Stimulated activated CD4-positive, alpha-beta T cell treated with anti-CD3 and anti-CD28 coated beads, Interleukin-1b, Interleukin-23, amount 100 ng/mL, for 24 hours (primary cell): ENCODE data around the gene RBM19.

Source experiments
- DNase-seq, 4 experiments: peaks; one replicate each; pipeline ENCODE4 v3.0.0-alpha.2; 2020; ENCODE audit warnings: low read depth in 4 of 4, low spot score in 1 of 4

RBM19 gene

GRCh38 chr12:113888435-113888834 lies 77.7 kb downstream of the RBM19 start:
- no peak for DNase-seq

DNA sequence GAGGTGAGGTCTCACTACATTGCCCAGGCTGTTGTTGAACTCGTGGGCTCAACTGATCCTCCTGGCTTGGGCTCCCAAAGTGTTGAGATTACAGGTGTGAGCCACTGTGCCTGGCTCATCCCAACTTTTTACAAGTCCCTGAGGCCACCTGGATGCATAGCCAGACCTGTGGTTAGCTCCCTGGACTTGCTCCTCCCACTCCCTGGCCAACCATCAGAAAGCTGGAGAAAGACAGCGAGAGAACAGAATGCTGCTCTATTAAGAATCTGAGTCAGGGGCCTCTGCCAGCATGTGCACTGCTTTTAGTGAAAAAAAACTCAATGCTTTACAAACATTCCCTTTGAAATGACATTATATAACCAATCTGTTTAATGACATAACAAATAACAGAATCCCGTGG lies 78.2 kb downstream of the RBM19 start:
- no peak for DNase-seq

DNA sequence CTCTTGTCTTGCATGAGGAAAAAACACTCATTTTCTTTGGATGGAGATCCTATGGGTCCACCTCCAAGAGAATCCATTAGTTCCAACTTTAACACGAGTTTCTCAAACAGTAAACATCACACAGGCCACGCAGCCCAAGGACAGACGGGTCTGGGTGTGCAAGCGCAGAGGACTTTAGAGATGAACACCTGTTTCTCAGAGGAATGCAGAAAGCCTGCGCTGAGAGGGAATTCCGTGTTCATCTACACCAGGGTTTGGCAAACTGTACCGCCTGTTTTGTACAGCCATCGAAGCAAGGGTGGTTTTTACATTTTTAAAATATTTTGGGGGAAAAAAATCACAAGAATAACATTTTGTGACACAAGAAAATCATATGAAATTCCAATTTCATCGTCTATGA lies 79.4 kb downstream of the RBM19 start:
- no peak for DNase-seq

- no peak for DNase-seq
These were observed 81.7 kb downstream of the RBM19 start for GRCh38 chr12:113884392-113884791.

DNA sequence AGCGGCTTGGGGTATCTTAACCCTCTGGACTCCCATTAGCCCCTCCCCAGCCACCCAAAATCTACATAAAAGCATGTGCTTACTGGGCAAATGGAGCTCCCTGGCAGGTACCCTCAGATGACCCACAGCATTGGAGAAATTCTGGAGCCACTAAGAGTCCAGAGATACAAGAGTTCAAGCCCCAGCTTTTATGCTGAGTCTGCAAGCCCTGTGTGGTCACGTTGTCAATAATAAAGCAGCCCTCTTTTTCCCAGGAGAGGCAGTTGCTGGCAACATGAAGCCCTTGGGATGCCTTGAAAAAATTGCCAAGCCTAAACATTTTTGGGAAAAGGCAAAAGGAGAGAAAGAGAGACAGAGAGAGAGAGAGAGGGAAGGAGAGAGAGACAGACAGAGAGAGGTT lies 83.4 kb downstream of the RBM19 start:
- DNase-seq = no peak

GRCh38 chr12:113880988-113881962 lies 84.8 kb downstream of the RBM19 start:
- DNase-seq = no peak

DNA sequence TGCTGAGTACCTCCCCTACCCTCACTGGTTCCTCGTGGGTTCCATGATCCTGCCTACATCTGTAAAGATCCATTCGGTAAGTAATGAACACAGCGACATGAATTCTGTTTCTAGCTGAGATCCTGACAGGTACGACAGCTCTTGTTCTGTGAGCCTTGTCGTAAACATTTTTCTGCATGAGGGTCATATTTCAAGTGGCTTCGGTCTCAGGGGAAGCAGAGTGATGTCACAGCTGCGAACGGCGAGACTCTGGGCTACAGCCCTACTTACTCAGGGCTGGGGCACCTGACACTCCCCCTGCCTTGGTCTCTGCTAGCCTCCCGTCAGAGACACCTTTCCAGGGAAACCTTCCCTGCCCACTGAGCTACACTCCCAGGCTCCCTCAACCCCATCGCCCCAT lies 85.8 kb downstream of the RBM19 start:
- DNase-seq = no peak

DNA sequence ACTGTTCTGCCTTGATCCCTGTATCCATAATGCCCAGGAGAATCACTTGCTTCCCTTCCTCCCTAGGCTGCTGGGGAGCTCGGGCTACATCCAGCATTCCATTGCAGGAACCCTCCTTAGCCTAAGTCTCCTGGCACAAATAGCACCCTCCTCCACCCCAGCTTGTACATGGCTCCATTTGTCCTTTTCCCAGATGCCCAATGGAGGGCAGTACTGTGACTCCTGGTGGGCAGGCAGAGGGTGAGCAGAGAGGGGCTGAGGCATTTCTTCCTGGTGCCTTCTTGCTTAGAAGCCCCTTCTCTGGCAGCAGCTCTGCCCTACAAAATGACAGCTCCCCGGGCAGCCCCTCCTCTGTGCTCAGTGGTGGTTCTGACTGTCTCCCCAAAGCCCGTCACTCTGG lies 86.5 kb downstream of the RBM19 start:
- DNase-seq = no peak

DNA sequence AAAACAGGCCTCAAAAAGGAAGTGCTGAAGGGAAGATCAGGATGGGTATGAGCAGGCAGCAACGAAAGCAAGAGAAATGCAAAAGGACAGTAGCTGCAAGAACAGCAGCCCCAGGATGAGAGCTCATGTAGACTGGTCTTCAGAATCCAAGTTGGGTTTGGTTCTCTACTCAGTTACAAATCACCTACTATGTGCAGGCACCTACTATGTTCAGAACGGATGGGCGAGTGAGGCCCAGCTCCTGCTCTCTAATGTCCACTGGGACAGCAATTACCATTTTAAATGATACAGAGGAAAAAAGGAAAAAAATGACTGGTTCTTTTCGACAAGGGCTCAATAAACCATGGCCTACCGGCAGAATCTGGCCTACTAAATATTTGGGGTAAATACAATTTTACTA lies 88.5 kb downstream of the RBM19 start:
- no peak for DNase-seq

GRCh38 chr12:113876160-113876559 lies 90.0 kb downstream of the RBM19 start:
- no peak for DNase-seq

GRCh38 chr12:113875691-113876090 lies 90.4 kb downstream of the RBM19 start:
- DNase-seq = no peak

DNA sequence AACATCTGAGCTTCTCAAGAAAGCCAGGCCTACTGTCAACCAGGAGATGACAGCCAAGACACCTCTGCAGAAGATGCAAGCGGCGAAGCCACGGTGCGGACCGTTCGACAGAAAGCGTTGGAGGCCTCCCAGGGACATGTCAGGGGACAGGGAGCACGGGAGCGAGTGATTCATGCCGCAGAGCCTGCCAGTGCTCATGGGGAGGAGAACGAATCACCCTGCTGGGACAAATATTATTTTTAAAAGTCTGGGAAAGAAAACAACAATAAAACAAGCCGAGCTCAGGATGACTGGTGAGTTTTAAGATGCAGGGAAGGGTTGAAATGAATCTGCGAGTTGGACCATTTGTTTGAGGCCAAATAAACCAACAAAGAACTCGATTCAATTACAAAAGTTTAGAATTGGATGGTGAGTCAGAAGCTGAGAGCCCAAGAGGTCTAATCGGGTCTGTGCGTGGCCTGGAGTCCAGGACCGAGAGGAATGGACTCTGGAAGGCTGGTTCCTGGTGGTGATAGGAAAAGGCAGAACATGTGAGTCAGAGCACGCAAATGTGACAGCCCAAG lies 91.0 kb downstream of the RBM19 start:
- DNase-seq = no peak

GRCh38 chr12:113874326-113874725 lies 91.8 kb downstream of the RBM19 start:
- no peak for DNase-seq

GRCh38 chr12:113873740-113874139 lies 92.4 kb downstream of the RBM19 start:
- DNase-seq = no peak

- no peak for DNase-seq
These were observed 95.2 kb downstream of the RBM19 start for GRCh38 chr12:113870890-113871289.

DNA sequence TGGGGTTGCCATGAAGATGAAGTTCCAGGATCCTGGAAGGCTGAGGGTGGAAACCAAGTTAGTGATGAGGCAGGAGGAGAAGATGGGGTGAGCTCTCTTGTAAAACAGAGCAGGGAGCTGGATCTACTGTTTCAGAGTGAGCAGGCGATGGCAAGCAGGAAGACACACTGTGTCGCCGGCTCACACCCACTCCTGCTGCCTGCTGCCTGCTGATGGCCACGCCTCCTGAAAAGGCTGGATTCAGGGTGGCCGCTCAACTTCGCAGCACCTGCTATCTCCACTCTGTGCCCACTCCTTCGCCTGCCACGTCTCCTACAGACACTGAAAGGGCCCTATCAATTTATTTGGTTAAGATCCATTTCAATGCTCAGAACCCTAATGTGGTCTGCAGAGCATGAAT lies 96.1 kb downstream of the RBM19 start:
- DNase-seq = no peak

DNA sequence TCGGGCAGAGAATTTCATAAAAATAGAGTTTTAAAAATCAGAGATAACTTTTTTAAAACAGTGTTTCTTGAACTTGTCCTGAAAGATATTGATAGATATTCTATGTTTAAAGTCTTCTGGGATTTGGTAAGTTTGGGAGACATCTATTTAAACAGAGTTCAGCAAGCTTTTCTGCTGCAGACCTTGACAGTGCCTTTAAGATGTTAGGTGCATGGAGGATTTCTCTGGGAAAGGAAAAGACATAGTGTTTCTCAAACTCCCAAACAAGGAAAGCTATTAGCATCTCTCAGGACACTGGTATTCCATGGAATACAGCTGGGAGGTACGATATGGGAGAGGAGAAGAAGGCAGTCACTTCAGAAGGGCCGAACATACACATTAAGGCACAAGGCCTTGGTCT lies 97.8 kb downstream of the RBM19 start:
- DNase-seq = no peak

DNA sequence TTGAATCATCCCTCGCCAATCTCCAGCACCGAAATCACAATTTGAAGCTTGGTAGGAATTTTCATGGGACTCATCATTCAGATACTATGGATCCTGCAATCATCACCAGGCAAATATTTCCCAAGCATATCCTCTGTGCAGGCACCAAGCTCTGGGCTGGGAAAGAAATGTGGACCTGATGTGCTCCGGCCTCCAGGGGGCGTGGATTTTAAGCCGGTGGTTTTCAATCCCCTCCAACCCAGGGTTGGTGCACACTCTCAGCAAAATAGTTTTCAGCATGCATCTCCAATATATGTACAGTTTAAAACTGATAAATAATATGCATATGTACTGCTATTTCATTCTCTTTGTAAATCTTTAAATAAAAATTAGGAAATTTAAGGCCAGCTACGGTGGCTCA lies 98.9 kb downstream of the RBM19 start:
- no peak for DNase-seq

DNA sequence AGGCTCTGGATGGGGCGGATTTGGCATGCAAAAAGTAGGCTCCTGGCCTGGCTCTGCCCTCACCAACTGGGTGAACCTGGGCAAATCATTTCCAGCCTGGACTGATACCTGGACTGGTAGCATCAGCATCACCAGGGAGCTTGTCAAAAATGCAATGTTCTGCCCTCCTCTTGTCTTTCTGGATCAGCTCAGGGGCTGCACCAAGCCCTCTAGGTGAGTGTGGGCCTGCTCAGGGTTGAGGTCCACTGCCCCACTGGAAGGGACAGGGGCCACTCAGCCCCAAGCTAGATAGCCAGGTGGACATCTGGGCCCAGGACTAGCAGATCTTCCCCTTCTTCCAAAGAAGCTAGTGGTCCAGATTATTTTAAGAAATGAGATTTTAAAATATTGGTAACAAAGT lies 99.6 kb downstream of the RBM19 start:
- no peak for DNase-seq

GRCh38 chr12:113863455-113863845 lies 102.7 kb downstream of the RBM19 start:
- no peak for DNase-seq

- DNase-seq = no peak
These were observed 103.3 kb downstream of the RBM19 start for GRCh38 chr12:113862590-113863454.
